Endodermal cell (in vitro differentiated cells): Measurements from ENCODE around the gene CCND1. TPM values are rescaled to one million over a fixed set of nuclear protein-coding genes. Genes with fewer than 3 reads are reported as not detected.

Source experiments
- DNase-seq: peaks from one replicate; pipeline ENCODE4 v3.0.0-alpha.2; 2017
- H3K27ac ChIP-seq: 2 replicates; pipeline ENCODE4 v1.5.1; 2013; ENCODE audit warnings: mild to moderate bottlenecking, low read depth, low read length, moderate library complexity
- H3K27me3 ChIP-seq: 2 replicates; pipeline ENCODE4 v1.6.1; 2013; ENCODE audit warnings: mild to moderate bottlenecking, low read length, moderate library complexity; ENCODE audit not compliant: insufficient read depth, control insufficient read depth, poor library complexity, severe bottlenecking
- H3K36me3 ChIP-seq: 2 replicates; pipeline ENCODE4 v1.7.0; 2013; ENCODE audit warnings: mild to moderate bottlenecking, low read length, moderate library complexity; ENCODE audit not compliant: control insufficient read depth, insufficient read depth
- H3K4me1 ChIP-seq: one replicate; pipeline ENCODE4 v1.7.0; 2013; ENCODE audit warnings: low read length; ENCODE audit not compliant: control insufficient read depth, insufficient read depth
- H3K4me3 ChIP-seq: 2 replicates; pipeline ENCODE4 v1.5.1; 2013; ENCODE audit warnings: mild to moderate bottlenecking, low read length, moderate library complexity
- H3K9ac ChIP-seq: 2 replicates; pipeline ENCODE4 v1.6.1; 2013; ENCODE audit warnings: mild to moderate bottlenecking, low read length, moderate library complexity; ENCODE audit not compliant: poor library complexity, severe bottlenecking; ENCODE audit errors: extremely low read depth
- H3K9me3 ChIP-seq: 2 replicates; pipeline ENCODE4 v1.6.1; 2013; ENCODE audit warnings: mild to moderate bottlenecking, low read length, moderate library complexity; ENCODE audit not compliant: control insufficient read depth
- H3K27ac Mint-ChIP-seq: 2 replicates; pipeline ENCODE4 v1.8.0; 2020; ENCODE audit warnings: mixed read lengths
- H3K27me3 Mint-ChIP-seq: 2 replicates; pipeline ENCODE4 v1.8.0; 2021; ENCODE audit warnings: mild to moderate bottlenecking, mixed read lengths; ENCODE audit not compliant: insufficient read depth
- H3K36me3 Mint-ChIP-seq: 2 replicates; pipeline ENCODE4 v1.8.0; 2020; ENCODE audit warnings: low read depth, mixed read lengths
- H3K4me1 Mint-ChIP-seq: 2 replicates; pipeline ENCODE4 v1.8.0; 2020; ENCODE audit warnings: mixed read lengths
- H3K4me3 Mint-ChIP-seq: 2 replicates; pipeline ENCODE4 v1.8.0; 2020; ENCODE audit warnings: mild to moderate bottlenecking, moderate library complexity, mixed read lengths
- H3K9me3 Mint-ChIP-seq: 2 replicates; pipeline ENCODE4 v1.8.0; 2020; ENCODE audit warnings: mild to moderate bottlenecking, mixed read lengths
- WGBS, 2 experiments: methylation state at CpG; one replicate each; pipeline versions ENCODE4 v1.1.5 to v1.1.7; 2013; ENCODE audit warnings: missing lambda C conversion rate in 2 of 2, mixed read lengths in 1 of 2; ENCODE audit not compliant: insufficient coverage in 1 of 2, insufficient read length in 1 of 2; 5-methylcytosine and 5-hydroxymethylcytosine counted together
- total RNA-seq, 2 donors: library from RNA; stranded (reverse); fragmentation: NEBNext Ultra II Directional in 1 of 2; extraction: Animal tissue kit (Norgen Biotek cat#: 25700) in 1 of 2; gene quantifications; 2 replicates in 1 of 2; 3 replicates in 1 of 2; pipeline ENCODE4 v1.2.1, GENCODE V29; 2021
- TF ChIP-seq, protein P1 (sequence below): fragments of 200-600 bp; sonication (generic); conservative IDR thresholded peaks from 2 replicates; pipeline ENCODE4 v1.5.0; 2021; ENCODE audit warnings: antibody characterized with exemption, mild to moderate bottlenecking

Gene CCND1
- total RNA-seq, 2 donors from 2014 or later = 65.7 to 214 TPM

DNA sequence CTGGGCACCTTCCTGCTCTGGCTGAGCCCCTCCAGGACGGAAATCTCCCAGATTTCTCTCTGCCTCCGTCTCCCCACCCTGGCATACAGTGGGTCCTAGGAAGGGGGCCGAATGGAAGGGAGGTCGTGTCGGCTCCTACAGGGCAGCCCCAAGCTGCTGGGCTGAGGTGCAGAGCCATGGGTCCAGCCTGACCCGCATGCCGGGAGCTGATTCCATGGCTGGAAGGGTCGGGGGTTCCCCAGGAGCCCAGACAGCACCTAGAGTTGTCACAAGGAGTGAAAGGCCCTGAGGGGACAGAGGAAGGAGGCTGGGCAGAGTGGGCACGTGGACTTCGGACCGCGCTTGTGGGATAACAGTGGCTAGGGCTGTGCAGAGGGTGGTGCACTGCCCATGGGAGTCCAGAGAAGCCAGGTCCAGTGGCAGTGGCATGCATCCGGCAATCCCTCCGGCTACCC lies 16.5 kb downstream of the CCND1 start:
- H3K4me1 ChIP-seq = peaks cover 5% of the 10 kb centered on the region
- no peaks in the 10 kb centered on the region for H3K9me3 ChIP-seq
- Mint-ChIP-seq H3K9me3 (no peaks in the 10 kb centered on the region), H3K4me3 (no peak overlapping the region), H3K27me3 (no peaks in the 10 kb centered on the region), H3K36me3 (peaks cover 15% of the 10 kb centered on the region), H3K27ac (peak overlapping the region; percentile 91), H3K4me1 (peaks cover 14% of the 10 kb centered on the region)
- TF ChIP-seq, protein P1, sequence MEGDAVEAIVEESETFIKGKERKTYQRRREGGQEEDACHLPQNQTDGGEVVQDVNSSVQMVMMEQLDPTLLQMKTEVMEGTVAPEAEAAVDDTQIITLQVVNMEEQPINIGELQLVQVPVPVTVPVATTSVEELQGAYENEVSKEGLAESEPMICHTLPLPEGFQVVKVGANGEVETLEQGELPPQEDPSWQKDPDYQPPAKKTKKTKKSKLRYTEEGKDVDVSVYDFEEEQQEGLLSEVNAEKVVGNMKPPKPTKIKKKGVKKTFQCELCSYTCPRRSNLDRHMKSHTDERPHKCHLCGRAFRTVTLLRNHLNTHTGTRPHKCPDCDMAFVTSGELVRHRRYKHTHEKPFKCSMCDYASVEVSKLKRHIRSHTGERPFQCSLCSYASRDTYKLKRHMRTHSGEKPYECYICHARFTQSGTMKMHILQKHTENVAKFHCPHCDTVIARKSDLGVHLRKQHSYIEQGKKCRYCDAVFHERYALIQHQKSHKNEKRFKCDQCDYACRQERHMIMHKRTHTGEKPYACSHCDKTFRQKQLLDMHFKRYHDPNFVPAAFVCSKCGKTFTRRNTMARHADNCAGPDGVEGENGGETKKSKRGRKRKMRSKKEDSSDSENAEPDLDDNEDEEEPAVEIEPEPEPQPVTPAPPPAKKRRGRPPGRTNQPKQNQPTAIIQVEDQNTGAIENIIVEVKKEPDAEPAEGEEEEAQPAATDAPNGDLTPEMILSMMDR = no peak
- peak overlapping the region; percentile 98 for H3K27ac ChIP-seq
- no peak overlapping the region for H3K4me3 ChIP-seq
- DNase-seq = no peak
- peaks cover under 1% of the 10 kb centered on the region for H3K36me3 ChIP-seq
- 89 to 93% methylated on average over 8 to 14 of the region's 14 CpGs for WGBS, 2 experiments
- no peak overlapping the region for H3K9ac ChIP-seq
- H3K27me3 ChIP-seq = no peaks in the 10 kb centered on the region

DNA sequence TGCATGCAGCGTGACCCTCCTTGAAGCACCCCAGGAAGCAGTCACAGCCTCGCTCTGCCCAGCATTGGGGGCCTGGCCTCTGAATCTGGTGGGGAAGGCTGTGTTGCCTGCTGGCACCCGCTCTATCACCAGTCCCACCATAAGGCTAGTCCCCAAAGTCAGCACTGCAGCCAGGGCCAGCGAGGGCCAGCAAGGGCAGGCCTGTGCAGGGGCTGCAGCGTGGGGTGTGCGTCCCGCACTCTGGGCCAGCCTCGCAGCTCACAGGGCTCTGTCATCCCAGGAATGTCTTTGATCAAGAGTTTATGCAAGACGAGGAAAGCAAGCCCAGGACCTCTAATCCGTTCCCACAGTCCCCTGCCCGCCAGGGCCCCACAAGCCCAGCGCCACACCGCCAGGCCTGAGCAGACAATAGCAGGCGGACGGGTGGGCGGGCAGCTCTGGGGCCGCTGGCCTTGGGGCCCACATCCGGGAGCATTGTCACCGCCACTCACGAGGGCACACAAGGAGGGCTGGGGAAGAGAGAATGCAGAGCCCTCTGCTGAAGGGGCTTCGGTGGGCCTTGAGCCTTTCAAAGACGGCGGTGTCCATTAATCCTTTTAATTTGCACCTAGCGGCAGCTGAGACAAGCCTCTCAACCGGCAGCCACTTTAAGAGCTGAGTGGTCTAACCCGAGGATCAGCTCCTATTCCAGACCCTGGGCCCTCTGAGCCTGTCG lies 17.1 kb downstream of the CCND1 start:
- H3K27ac ChIP-seq = peak overlapping the region; percentile 98
- Mint-ChIP-seq H3K4me3 (no peak overlapping the region), H3K27me3 (no peaks in the 10 kb centered on the region), H3K27ac (peak overlapping the region; percentile 91), H3K36me3 (peaks cover 11% of the 10 kb centered on the region), H3K9me3 (no peaks in the 10 kb centered on the region), H3K4me1 (peaks cover 14% of the 10 kb centered on the region)
- H3K9ac ChIP-seq = peak overlapping the region; percentile 54
- H3K27me3 ChIP-seq = no peaks in the 10 kb centered on the region
- H3K4me3 ChIP-seq = no peak overlapping the region
- TF ChIP-seq, protein P1 = no peak
- H3K36me3 ChIP-seq = no peaks in the 10 kb centered on the region
- 49 to 50% methylated on average over 20 to 27 of the region's 27 CpGs for WGBS, 2 experiments
- H3K4me1 ChIP-seq = peaks cover 5% of the 10 kb centered on the region
- DNase-seq = peak; percentile 95
- no peaks in the 10 kb centered on the region for H3K9me3 ChIP-seq

DNA sequence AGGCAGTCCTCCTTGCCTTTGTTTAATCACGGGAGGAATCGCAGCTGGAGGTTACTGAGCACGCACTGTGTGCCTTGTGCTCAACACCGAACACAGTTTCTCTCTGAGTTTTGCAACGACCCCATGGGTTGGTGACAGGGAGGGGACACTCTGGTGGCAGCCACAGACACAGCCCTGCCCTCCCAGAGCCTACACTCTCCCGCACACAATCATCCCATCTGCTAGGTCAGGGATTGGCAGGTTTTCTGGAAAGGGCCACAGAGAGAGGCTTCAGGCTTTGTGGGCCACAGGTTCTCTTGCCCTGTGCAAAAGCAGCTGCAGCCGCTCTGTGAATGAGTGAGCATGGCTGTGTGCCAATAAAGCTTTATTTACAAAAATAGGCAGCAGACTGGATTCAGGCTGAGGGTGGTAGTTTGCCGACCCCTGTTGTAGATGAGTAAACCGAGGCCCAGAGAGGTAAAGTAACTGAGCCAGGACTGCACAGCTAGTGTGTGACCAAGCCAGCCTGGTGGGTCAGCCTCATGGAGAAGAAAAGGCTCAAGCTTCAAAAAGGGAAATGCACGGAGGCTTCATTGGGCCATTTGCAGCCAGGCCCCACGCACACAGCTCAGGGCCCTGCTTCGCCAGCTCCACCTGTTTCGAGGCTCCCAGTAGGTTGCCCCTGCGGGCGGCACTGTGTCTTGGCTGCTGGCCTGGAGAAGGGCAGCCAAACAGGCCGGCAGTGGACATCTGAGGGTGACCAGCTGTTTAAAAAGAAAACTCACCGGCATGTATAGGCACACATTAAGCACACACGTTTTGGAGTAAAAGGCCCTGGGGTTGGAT lies 17.9 kb downstream of the CCND1 start:
- Mint-ChIP-seq H3K27me3 (no peaks in the 10 kb centered on the region), H3K4me3 (no peak overlapping the region), H3K9me3 (no peaks in the 10 kb centered on the region), H3K27ac (peak overlapping the region; percentile 91), H3K4me1 (peaks cover 14% of the 10 kb centered on the region), H3K36me3 (peaks cover 14% of the 10 kb centered on the region)
- peak overlapping the region; percentile 54 for H3K9ac ChIP-seq
- WGBS, 2 experiments = 87 to 93% methylated on average over 12 to 18 of the region's 18 CpGs
- H3K4me1 ChIP-seq = peaks cover 5% of the 10 kb centered on the region
- no peaks in the 10 kb centered on the region for H3K9me3 ChIP-seq
- peak overlapping the region; percentile 98 for H3K27ac ChIP-seq
- H3K27me3 ChIP-seq = no peaks in the 10 kb centered on the region
- H3K36me3 ChIP-seq = peaks cover 1% of the 10 kb centered on the region
- TF ChIP-seq, protein P1 = no peak
- no peak overlapping the region for H3K4me3 ChIP-seq
- peak; percentile 45 for DNase-seq
